CMK (cell line): Measurements from ENCODE around the gene BTRC.
A peak's percentile ranks its signal among the peaks of the same experiment; 100 is the strongest.

Experiments
- DNase-seq: peaks from one replicate; pipeline ENCODE4 v3.0.0-alpha.2; 2010; ENCODE audit warnings: low read depth

The BTRC gene

DNA sequence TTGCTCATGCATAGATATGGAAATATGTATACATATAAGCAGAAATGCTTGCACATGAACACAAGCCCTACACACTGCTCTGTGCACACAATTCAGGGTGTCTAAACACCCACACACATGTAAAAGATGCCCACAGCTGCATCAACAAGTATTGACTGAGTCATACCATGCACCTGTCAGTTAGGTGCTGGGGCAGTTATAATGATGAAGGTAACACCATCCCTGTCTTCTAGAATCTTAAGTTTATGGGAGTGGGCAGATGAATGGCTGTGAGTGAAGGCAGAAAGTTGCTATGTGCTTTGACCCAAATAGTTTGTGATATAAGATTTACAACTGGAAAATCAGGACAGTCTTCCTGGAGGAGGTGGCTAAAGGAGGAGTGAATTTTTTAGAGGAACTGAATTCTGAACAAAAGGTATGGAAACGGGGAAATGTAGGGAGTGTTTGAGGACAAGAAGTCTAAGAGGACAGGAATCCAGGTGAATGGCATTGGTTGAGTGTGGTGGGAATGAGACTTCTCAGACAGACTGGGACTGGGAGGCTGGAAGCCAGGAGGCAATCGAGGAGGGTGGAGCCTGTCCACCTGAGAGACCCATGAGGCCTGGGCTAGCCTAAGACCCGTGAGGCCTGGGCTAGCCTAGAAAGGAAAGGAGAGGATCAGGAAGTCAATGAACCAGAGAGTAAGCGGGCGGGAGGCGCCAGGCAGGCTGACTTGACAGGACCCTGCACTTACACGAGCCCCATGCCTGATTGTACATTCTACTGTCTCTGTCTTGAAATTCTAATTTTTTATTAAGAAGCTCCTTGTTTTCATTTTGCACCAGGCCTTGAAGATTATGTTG is 213.4 kb downstream of the BTRC start:
- DNase-seq, result no peak

DNA sequence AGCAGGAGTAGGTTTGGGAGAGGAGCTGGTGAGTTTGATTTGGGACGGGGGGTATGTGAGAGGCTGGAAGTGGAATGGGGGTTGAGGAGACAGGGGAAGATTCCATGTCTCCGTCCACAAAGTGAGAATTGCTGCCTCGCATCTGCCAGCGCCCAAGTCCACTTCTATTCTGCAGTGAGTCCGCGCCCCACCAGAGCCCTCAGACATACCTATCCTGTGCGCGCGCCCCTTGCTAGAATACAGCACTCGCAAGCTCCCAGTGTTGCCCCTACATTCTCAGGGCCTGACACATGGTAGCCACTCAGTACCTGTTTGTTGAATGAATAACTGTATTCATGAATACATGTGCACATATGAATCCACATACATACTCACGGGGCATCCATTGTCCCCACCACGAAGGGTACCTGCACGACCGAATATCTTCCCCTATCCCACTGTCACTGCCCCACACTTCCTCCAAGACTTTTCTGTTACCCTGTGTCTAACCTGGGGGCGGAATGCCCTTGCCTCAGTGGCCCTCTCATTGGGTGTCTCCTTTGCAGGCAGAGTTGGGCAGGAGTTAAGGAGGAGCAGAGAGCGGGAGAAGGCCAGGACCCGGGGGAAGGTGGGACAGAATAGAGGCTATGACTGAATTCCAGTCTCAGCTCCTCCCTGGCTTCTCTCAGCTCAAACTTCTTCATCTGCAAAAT is 214.2 kb downstream of the BTRC start:
- no peak for DNase-seq

DNA sequence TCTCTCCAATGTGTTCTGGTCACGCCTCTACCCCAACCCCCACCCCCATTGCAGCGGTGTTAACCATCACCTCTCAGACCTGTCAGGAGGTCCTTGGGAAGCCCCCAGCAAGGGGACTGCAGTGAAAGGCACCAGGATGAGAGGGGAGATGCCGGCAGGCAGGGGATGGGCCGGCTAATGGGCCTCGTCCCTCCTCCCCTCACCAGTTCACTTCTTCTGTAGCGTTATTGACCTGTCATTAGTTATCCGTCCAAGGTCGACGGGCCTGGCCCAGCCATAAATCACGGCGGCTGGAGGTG is 215.3 kb downstream of the BTRC start:
- no peak for DNase-seq

DNA sequence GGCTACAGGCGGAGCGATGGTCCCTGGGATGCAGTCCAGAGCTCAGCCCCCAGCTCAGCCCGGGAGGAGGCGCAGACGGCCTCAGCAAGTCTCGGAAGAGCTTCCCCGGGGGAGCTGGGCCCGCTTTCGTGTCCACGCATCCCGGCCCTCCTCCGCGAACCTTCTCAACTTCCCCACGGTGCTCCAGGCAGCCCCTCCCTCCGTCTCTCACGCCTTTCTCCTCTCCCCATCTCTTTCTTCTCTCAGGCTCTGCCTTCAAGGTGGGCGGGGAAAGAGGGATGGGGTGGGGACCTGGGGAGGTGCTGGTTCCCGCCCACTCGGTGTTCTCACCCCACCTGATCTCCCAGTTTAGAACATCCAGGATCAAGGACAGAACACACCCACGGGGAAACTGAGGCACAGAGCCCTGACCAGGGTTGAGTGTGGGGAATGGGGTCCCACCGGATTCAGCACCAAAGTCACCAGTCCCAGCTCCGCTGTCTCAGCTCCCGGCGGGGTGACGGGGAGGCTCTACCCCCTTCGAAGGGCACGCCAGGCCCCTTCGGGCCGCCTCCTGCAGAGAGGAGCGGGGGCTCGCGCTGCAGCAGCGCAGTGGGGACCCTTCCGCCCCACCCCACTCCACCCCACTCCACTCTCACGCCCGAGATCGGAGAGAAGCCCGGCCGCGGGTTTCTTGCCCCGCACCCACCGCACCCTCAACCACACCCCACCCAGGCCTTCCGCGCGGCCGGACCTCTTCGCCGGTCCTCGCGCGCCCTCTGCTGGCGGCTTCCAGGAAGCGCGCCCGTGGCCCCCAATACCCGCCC is 215.9 kb downstream of the BTRC start:
- peak; percentile 58 for DNase-seq

DNA sequence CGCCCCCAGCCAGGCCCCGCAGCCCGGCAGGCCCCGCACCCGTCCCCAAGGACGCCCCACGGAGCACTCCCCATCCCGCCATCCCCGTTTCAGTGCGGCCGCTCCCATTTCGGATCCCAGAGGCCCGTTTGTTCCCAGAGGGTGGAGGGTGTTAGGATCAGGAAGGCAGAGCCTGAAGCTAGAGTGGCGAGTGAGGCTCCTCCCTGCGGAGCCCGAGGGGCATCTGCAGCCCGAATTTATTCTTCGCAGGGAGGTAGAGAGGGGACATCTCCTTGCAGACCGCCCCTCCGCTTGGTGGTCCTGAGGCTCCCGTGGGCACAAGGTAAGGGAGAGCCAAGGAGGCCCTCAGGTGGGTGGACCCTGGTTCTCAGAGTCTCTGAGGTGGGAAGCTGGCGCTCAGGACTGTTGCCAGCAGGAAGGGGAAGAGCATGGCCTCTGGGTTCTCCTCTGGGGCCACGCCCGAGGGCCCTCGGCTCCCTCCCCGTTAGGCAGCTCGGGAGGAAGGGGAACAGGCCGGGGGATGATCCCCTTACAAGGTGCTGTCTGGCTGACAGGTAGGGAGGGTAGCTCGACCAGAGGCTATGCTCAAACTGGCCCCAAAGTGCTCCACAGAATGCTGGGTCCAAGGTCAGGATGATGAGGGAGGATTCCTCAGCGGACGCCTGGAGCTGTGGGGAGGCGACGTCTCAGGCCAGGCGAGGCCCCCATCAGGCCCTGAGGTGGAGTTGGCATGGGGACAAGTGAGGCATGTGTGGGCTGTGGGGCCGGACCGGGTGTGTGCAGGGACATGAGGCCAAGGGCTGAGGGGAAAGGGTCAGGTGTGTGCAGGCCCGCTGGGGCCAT is 216.7 kb downstream of the BTRC start:
- peak; percentile 45 for DNase-seq

DNA sequence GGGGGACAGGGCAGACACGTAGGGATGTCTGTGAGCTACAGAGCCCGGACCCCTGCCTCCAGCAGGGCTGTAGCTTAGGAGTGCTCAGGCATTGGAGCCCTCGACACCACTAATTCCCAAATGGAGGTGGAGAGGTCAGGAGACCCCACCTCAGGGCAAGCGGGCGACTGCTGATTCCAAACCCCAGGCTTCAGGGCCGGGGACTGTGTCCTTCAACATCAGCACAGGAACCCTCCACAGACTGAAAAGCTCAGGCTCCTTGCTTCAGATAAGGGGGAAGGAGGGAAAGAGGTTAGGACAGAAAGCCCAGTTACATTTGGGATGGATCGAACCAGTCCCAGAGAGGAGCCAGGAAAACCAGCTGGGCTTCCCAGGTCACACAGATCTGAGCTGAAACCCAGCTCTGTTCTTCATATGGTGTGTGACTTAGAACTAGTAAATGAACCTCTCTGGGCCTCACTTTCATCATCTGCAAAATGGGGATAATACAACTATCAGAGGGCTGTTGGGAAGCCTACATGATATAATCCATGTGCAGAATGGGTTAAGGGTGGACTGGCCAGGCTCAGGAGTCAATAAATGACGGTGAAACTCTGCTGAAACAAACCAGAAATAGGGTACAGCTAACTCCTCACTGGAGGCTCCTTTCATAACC is 217.4 kb downstream of the BTRC start:
- no peak for DNase-seq

DNA sequence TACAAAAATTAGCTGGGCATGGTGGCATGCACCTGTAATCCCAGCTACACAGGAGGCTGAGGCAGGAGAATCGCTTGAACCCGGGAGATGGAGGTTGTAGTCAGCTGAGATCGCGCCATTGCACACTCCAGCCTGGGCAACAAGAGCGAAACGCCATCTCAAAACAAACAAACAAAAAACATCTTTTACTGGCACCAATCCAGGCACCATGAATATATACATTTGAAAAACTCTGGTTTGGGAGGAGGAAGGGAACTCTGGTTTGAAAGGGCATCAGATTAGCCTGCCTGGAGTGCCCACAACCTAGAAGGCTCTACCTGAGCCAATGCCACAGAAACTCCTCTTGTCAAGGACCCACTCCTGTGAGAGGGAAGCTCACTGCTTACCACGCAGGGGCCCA is 218.2 kb downstream of the BTRC start:
- no peak for DNase-seq

DNA sequence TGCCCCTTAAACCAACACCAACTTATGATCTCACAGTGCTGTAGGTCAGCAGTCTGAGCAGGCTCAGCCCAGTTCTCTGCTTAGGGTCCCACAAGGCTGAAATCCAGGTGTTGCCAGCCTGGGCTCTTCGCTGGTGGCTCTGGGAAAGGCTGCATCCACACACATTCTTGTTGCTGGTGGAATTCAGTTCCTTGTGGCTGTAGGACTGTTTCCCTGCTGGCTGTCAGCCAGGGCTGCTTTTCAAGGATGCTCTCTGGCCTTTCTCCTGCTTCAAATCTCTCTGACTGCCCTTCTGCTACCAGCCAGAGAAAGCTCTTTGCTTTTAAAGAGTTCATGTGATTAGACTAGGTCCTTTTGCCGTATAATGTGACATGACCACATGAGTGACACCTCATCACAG is 218.8 kb downstream of the BTRC start:
- no peak for DNase-seq

DNA sequence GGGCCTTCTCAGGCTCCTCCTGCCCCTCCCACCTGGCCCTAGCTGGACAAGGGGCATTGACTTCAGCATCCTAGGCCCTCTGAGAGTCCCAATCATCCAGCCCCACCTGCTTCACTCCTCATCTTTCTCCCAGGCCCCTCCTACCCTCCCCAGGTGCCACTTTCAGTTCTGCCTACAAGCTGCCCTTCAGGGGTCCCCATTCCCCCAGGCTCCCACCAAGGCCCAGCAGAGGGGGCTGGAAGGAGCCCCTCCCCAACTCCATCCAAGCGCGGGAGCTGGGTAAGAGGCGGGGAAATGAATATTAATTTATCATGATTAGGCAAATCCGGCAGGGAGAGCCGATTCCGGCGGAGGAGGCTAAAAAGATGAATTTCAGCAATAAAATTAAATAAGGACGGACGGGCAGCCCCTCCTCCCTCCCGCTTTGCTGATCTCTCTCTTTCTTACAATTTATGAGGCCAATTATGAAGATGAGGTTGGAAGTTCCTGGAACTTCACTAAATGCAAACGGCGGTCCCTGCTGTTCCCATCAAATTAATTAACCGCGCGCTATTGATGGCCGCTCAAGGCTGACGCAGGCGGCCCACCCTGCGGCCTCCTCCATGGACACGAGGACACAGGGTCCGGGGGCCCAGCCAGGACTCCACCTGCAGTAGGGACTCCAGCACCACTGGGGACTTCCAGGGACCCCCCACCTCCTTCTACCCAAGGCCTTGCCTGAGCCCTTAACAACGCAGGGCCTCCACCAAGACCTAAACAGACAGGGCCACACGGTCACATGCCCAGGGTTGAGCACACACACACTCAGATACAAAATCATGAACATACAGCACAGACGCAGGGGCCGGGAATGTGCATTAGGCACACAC is 220.2 kb downstream of the BTRC start:
- no peak for DNase-seq

DNA sequence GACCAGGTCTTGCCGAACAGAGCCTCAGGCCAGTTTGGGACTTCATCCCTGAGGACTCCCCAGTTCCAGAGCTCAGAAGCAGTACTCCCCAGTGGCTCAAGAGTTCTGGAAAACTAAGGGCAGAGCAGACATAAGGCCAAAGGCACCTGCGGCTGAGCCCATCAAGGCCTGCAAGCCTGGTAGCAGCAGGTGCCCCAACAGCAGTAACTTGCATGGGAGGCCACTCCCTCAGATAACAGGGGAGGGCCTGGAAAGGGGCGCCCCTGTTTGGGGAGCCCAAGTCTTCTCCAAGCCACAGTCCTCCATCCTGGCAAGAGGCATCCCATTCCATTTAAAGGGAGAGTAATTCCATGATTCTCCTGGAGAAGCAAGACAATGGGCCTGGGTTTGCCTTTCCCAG is 221.1 kb downstream of the BTRC start:
- DNase-seq, result no peak

DNA sequence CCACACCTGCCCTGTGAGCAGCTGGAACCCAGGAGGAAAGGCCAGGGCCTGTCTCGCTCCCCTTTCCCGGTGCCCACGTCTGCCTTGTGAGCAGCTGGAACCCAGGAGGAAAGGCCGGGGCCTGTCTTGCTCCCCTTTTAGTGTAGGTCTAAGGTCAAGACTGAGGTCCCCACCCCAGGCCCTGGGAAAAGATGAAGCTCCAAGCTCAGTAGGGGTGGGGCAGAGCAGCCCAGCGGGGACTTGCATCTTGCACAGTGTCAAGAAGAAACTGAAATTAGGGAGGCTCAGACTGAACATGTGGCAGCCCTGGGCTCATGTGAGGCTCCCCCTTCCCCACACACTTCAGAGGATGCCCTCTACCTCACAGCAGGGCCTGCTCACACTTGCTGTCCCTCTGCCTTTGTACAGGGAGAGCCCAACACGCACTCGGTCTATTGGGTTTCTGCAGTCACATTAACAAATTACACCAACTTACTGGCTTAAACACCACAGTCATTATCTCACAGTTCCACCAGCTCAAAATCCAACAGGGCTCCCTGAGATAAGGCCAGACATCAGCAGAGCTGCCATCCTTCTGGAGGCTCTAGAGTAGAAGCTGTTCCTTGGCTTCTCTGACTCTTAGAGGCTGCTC is 221.7 kb downstream of the BTRC start:
- DNase-seq, result peak; percentile 77

DNA sequence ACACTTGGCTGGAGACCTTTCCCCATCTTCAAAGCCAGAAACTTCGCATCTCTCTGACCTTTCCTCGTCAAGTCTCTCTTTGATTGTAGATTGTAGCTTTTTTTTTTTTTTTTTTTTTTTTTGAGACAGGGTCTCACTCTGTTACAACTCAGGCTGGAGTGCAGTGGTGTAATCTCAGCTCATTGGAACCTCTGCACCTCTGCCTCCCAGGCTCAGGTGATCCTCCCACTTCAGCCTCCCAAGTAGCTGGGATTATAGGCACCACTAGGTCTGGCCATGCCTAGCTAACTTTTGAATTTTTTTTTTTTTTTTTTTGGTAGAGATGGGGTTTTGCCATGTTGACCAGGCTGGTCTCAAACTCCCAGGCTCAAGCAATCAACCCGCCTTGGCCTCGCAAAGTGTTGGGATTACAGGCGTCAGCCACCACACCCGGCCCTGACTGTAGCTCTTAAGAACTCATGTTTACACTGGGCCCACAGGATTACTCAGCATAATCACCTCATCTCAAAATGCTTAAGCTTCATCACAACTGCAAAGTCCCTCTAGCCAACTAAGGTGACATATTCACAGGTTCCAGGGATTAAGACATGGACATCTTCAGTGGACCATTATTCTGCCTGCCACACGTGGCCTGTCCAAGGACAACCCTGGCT is 222.4 kb downstream of the BTRC start:
- no peak for DNase-seq

DNA sequence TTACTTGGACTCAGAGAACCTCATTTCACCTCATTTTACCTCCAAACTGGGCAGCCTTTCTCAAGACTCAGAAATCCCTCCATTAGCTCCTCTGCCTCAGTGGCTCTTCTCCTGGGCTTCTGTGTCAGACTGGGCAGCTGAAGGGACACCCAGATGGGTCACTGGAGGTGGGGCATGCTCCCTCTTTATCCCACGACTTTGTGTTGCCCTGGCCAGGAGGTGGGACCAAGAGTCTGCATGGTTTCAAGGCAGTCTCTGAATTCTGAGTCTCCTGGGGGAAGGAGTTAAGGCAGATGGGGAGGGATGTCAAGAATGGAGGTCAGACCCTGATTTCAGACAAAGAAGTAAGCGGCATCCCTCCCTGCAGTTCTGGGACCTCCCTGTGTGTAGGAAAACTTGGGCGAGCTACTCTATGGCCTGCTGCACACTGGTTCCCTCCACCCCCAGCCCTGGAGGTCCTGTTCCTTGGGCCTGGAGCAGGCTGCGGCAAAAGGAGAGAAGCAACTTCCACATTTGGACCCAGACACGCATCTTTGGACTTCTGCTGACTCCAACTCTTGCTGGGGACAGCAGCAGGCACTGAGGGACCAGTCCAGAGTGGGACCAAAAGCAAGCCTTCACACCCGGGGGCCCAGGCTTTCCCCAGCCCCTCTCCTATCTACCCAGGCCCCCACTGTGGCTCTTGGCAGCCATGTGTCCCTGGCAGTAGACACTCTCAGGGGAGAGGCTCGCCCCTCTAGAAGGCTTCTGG is 223.3 kb downstream of the BTRC start:
- DNase-seq, result no peak

DNA sequence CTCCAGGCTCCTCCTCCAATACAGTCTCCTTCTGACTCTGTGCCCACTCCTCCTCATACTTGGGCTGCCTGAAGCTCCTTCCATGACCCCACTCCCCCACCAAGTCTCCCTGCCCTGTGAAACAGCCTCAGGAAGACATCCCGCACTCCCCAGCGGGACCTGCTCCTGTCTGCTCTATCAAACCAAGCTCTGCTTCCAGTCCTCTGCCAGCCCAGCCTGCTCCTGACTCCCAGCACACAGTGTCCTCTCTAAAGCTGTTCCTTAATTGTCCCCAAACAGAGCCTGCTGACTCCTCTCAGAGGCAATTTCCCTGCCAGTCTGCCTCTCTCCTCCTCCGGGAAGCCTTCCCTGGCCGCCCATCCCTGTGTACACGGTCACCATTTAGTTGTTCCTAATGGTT is 224.2 kb downstream of the BTRC start:
- no peak for DNase-seq

DNA sequence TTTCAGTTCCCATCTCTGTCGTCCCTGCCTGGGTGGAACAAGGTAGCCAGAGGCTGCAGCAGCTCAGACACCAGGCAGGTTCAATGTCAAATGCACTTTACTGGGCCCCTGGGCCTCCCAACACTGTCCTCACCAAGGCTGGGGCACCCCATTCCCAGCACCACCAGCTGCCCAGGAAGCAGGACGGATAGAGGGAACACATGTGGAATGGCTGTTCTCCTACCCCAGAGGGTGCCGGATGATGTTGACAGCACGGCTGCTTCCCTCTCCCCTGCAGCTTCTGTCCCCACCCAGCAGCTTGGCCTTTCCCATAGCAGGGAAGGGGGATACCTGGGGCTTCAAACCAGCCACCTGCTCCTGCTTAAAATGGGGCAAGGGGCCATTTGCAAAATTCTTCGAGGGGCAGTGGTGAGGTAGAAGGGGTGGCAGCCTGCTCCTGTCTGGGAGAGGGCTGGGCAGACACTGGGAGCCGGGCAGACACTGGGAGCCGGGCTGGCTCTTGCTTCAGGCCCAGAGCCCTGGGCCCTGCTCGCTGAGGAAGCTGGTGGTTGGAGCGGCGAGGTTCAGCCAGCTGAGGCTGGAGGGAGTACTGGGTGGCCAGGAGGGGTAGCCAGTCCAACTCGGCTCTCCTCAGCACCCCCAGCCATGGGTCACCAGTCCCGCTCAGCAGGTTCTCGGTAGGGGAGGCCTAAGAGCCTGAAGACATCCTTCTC is 225.0 kb downstream of the BTRC start:
- DNase-seq, result no peak

DNA sequence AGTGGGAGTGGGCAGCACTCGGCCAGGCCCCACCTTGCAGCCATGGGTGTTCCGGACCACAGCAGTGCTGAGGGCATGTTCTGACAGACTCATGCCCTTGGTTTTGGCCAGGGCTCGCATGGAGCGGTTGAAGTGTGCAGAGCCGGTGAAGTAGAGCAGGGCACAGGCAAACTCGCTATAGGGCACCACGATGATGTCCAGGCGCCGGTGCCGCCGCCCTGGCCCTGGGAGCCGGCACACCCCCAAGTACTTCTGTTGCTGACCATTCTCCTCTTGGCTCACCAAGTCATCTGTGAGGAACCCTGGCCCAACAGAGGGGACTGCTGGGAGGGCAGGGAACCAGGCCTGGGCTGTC is 225.5 kb downstream of the BTRC start:
- no peak for DNase-seq

DNA sequence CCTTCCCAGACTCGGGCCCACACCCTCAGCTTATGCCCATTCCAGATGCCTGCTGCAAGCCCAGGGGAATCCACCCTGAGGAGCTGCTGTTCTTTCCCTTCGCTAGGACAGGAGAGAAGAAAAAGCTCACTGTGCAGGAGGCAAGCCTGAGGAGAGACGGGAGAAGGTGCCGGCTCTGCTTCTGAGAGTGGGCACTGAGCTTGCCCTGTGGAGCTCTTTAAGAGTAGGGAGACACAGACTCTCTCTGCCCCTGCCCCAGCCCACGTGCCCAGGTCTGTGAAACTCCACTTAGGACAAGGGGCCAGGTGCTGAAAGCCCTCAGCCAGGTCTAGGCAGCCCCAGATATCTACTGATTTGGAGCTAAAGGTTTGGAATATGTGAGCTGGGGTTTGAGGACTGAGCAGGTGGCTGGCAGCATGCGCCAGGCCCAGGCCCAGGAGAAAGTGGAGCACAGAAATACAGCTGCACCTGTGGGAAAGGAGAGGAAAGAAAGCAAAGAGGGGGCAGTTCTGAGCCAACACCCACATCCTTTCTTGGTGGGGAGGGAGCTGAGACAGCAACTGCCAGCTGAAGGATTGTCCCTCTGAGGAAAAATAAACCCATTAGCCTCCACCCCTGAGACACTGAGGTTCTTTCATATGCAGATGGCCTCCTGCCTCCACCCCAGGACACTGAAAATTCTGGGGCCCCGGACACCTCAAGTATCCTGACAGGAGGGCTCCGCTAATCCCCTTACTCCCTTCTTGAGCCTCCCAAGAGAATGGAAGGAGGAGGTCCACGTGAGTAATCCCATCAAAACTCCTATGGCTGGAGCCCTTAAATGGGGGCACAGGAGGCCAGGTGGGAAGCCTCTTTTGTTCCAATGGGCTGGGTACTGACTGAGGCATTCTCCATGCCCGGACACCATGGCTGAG is 226.8 kb downstream of the BTRC start:
- DNase-seq, result no peak
